GM18907 (cell line): Measurements from ENCODE around the gene ZNF185.

Source experiments
- ATAC-seq: cut with Tn5 transposase; IDR thresholded peaks from one replicate; pipeline ENCODE4 v1.9.1; 2021; ENCODE audit warnings: mild to moderate bottlenecking, moderate library complexity; ENCODE audit not compliant: unreplicated experiment

ZNF185 gene

GRCh38 chrX:152915541-152916241 lies 17.8 kb downstream of the ZNF185 start:
- peak; percentile 84 for ATAC-seq

GRCh38 chrX:152917656-152918579 lies 20.1 kb downstream of the ZNF185 start:
- no peak for ATAC-seq

- ATAC-seq: no peak
Measured at GRCh38 chrX:152918707-152919106, 20.8 kb downstream of the ZNF185 start.

GRCh38 chrX:152923599-152923998 lies 25.7 kb downstream of the ZNF185 start:
- ATAC-seq: no peak

GRCh38 chrX:152925835-152926234 lies 28.0 kb downstream of the ZNF185 start:
- ATAC-seq: no peak

GRCh38 chrX:152926279-152926678 lies 28.4 kb downstream of the ZNF185 start:
- ATAC-seq: peak; percentile 80

- ATAC-seq: no peak
Measured at GRCh38 chrX:152926923-152927322, 29.1 kb downstream of the ZNF185 start.

GRCh38 chrX:152927858-152928760 lies 30.2 kb downstream of the ZNF185 start:
- no peak for ATAC-seq

- no peak for ATAC-seq
Measured at GRCh38 chrX:152928761-152929400, 31.0 kb downstream of the ZNF185 start.

GRCh38 chrX:152929898-152930297 lies 32.0 kb downstream of the ZNF185 start:
- ATAC-seq: no peak

- no peak for ATAC-seq
Measured at GRCh38 chrX:152930516-152930915, 32.6 kb downstream of the ZNF185 start.

- no peak for ATAC-seq
Measured at GRCh38 chrX:152932144-152932543, 34.3 kb downstream of the ZNF185 start.

- no peak for ATAC-seq
Measured at GRCh38 chrX:152932598-152933175, 34.8 kb downstream of the ZNF185 start.

GRCh38 chrX:152936306-152936705 lies 38.4 kb downstream of the ZNF185 start:
- ATAC-seq: no peak

- ATAC-seq: no peak
Measured at GRCh38 chrX:152937236-152937635, 39.4 kb downstream of the ZNF185 start.

- peak; percentile 85 for ATAC-seq
Measured at GRCh38 chrX:152941328-152942076, 43.6 kb downstream of the ZNF185 start.

- ATAC-seq: no peak
Measured at GRCh38 chrX:152942077-152942442, 44.2 kb downstream of the ZNF185 start.

GRCh38 chrX:152943826-152944225 lies 46.0 kb downstream of the ZNF185 start:
- ATAC-seq: no peak
